GM23338 (cell line): ENCODE data around the gene FAM229B. TPM values are rescaled to one million over a fixed set of nuclear protein-coding genes. Genes with fewer than 3 reads are reported as not detected.

Experiments
- ATAC-seq: fragments of 200-7000 bp; cut with Tn5 transposase; 3 replicates; pipeline ENCODE4 v1.9.1; 2020
- DNase-seq: peaks from one replicate; pipeline ENCODE4 v3.0.0-alpha.2; 2015; ENCODE audit warnings: low spot score
- H2AFZ ChIP-seq: fragments of 200-600 bp; sonication (generic); 2 replicates; pipeline ENCODE4 v1.8.0; 2016; ENCODE audit warnings: antibody characterized with exemption, mild to moderate bottlenecking, moderate library complexity
- H3F3A ChIP-seq: fragments of 200-600 bp; sonication (generic); replicated peaks from 2 replicates; pipeline ENCODE4 v1.8.0; 2017; ENCODE audit warnings: antibody characterized with exemption, mixed run types, low read depth
- H3K27ac ChIP-seq: fragments of 200-600 bp; sonication (generic); 2 replicates; pipeline ENCODE4 v1.6.1; 2016; ENCODE audit warnings: low read depth
- H3K27me3 ChIP-seq: fragments of 200-600 bp; sonication (generic); 2 replicates; pipeline ENCODE4 v1.8.0; 2016; ENCODE audit warnings: mild to moderate bottlenecking, mixed run types, moderate library complexity; ENCODE audit not compliant: insufficient read depth
- H3K36me3 ChIP-seq: fragments of 200-600 bp; sonication (generic); 2 replicates; pipeline ENCODE4 v1.8.0; 2016; ENCODE audit warnings: mild to moderate bottlenecking; ENCODE audit not compliant: insufficient read depth
- H3K4me1 ChIP-seq: fragments of 200-600 bp; sonication (generic); 2 replicates; pipeline ENCODE4 v1.8.0; 2016; ENCODE audit warnings: mild to moderate bottlenecking, moderate library complexity; ENCODE audit not compliant: insufficient read depth
- H3K4me2 ChIP-seq: fragments of 200-600 bp; sonication (generic); 2 replicates; pipeline ENCODE4 v1.7.1; 2017; ENCODE audit warnings: mixed run types
- H3K4me3 ChIP-seq: fragments of 200-600 bp; sonication (generic); 2 replicates; pipeline ENCODE4 v1.6.1; 2016; ENCODE audit warnings: mixed run types
- H3K79me2 ChIP-seq: fragments of 200-600 bp; sonication (generic); replicated peaks from 2 replicates; pipeline ENCODE4 v1.8.0; 2017; ENCODE audit warnings: mild to moderate bottlenecking; ENCODE audit not compliant: insufficient read depth
- H3K9me2 ChIP-seq: fragments of 200-600 bp; sonication (generic); 2 replicates; pipeline ENCODE4 v1.8.0; 2017; ENCODE audit not compliant: insufficient read depth
- H4K20me1 ChIP-seq: fragments of 200-600 bp; sonication (generic); replicated peaks from 2 replicates; pipeline ENCODE4 v1.8.0; 2017; ENCODE audit warnings: mild to moderate bottlenecking; ENCODE audit not compliant: insufficient read depth
- H3K27ac Mint-ChIP-seq: 2 replicates; pipeline ENCODE4 v1.8.0; 2020; ENCODE audit warnings: inconsistent platforms, mild to moderate bottlenecking, moderate library complexity, mixed read lengths
- H3K27me3 Mint-ChIP-seq: 3 replicates; pipeline ENCODE4 v1.8.0; 2022; ENCODE audit warnings: low read depth, mild to moderate bottlenecking, moderate library complexity, mixed read lengths, inconsistent platforms; ENCODE audit not compliant: insufficient read depth, poor library complexity
- H3K36me3 Mint-ChIP-seq: 3 replicates; pipeline ENCODE4 v1.8.0; 2021; ENCODE audit warnings: low read depth, mild to moderate bottlenecking, inconsistent platforms, moderate library complexity, mixed read lengths
- H3K4me1 Mint-ChIP-seq: 3 replicates; pipeline ENCODE4 v1.8.0; 2020; ENCODE audit warnings: mild to moderate bottlenecking, inconsistent platforms, mixed read lengths
- H3K4me3 Mint-ChIP-seq: 3 replicates; pipeline ENCODE4 v1.8.0; 2021; ENCODE audit warnings: moderate library complexity, mild to moderate bottlenecking, inconsistent platforms, mixed read lengths
- H3K9me3 Mint-ChIP-seq: 3 replicates; pipeline ENCODE4 v1.8.0; 2020; ENCODE audit warnings: moderate library complexity, mild to moderate bottlenecking, inconsistent platforms, mixed read lengths
- CREB1 ChIP-seq: fragments of 250-450 bp; sonication (Bioruptor Pico); IDR thresholded peaks from 2 replicates; pipeline ENCODE4 v1.5.0; 2020; ENCODE audit warnings: low read depth, mild to moderate bottlenecking, moderate library complexity
- EZH2 ChIP-seq: fragments of 200-600 bp; sonication (generic); IDR thresholded peaks from one replicate; pipeline ENCODE4 v1.8.0; 2017; ENCODE audit warnings: antibody characterized with exemption, mild to moderate bottlenecking, low read depth; ENCODE audit not compliant: unreplicated experiment
- JUNB ChIP-seq: IDR thresholded peaks from one replicate; pipeline ENCODE4 v1.6.1; 2016; ENCODE audit warnings: antibody characterized with exemption; ENCODE audit not compliant: unreplicated experiment
- NANOG ChIP-seq: IDR thresholded peaks from 2 replicates; pipeline ENCODE4 v1.6.1; 2016; ENCODE audit warnings: antibody characterized with exemption, borderline replicate concordance
- POLR2AphosphoS5 ChIP-seq: IDR thresholded peaks from 2 replicates; pipeline ENCODE4 v1.6.1; 2016; ENCODE audit warnings: antibody characterized with exemption, low read depth
- STAT1 ChIP-seq: IDR thresholded peaks from one replicate; pipeline ENCODE4 v1.6.1; 2016; ENCODE audit warnings: antibody characterized with exemption; ENCODE audit not compliant: unreplicated experiment
- ZNF114 ChIP-seq: fragments of 250-450 bp; sonication (Bioruptor Pico); IDR thresholded peaks from 2 replicates; pipeline ENCODE4 v1.5.0; 2020; ENCODE audit warnings: mild to moderate bottlenecking, moderate library complexity
- ZNF331 ChIP-seq: fragments of 250-450 bp; sonication (Bioruptor Pico); IDR thresholded peaks from 2 replicates; pipeline ENCODE4 v1.5.0; 2020; ENCODE audit warnings: low read depth, mild to moderate bottlenecking, moderate library complexity
- polyA plus RNA-seq: library from polyadenylated mRNA; unstranded; fragments of >200 nt; fragmentation: Nextera tagmentation; extraction: Ambion mirVana; gene quantifications from 2 replicates; pipeline ENCODE4 v1.2.1, GENCODE V29; 2016
- total RNA-seq: library from RNA; depleted of rRNA; stranded (reverse); fragments of >200 nt; shearing (Covaris generic); gene quantifications from 2 replicates; pipeline ENCODE4 v1.2.3, GENCODE V29; 2014
- TF ChIP-seq, protein P1 (sequence below): IDR thresholded peaks from 2 replicates; pipeline ENCODE4 v1.6.1; 2016; ENCODE audit warnings: antibody characterized with exemption
- TF ChIP-seq, protein P2 (sequence below): IDR thresholded peaks from one replicate; pipeline ENCODE4 v1.6.1; 2018; ENCODE audit warnings: antibody characterized with exemption; ENCODE audit not compliant: unreplicated experiment
- TF ChIP-seq, protein P3 (sequence below), 2 experiments: fragments of 200-600 bp in 1 of 2; sonication (generic) in 1 of 2; conservative IDR thresholded peaks; 2 replicates each; pipeline versions ENCODE4 v1.5.1 to v1.6.1; 2016 to 2017; ENCODE audit warnings: antibody characterized with exemption in 2 of 2, low read depth in 2 of 2, mild to moderate bottlenecking in 2 of 2, moderate library complexity in 1 of 2
- TF ChIP-seq, protein P4 (sequence below): fragments of 250-450 bp; sonication (Bioruptor Pico); IDR thresholded peaks from 2 replicates; pipeline ENCODE4 v1.5.0; 2020; ENCODE audit warnings: mild to moderate bottlenecking, moderate library complexity

The FAM229B gene
- total and polyA plus RNA-seq, 2 experiments from 2014 or later: 4.4 to 32.9 TPM

DNA sequence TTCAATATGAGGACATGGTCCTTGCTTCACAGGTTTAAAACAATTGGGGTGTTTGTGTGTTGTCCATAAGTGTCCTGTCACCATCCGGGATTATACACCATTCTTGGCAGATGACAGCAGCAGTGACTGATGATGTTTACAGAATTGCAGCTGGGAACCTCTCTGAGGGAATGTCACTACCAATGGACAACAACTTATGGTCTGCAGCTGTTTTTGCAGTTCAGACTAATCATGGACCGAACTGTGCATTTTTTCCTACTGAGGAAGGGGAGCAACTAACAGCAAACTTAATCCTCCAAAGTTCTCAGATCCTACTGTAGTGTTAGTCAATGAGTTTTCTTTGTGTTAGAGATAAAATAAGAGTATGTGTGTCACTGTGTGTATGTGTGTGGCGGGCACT is 26.0 kb downstream of the FAM229B start (continued):
- TF ChIP-seq, protein P1, sequence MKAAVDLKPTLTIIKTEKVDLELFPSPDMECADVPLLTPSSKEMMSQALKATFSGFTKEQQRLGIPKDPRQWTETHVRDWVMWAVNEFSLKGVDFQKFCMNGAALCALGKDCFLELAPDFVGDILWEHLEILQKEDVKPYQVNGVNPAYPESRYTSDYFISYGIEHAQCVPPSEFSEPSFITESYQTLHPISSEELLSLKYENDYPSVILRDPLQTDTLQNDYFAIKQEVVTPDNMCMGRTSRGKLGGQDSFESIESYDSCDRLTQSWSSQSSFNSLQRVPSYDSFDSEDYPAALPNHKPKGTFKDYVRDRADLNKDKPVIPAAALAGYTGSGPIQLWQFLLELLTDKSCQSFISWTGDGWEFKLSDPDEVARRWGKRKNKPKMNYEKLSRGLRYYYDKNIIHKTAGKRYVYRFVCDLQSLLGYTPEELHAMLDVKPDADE: no peak
- TF ChIP-seq, protein P2, sequence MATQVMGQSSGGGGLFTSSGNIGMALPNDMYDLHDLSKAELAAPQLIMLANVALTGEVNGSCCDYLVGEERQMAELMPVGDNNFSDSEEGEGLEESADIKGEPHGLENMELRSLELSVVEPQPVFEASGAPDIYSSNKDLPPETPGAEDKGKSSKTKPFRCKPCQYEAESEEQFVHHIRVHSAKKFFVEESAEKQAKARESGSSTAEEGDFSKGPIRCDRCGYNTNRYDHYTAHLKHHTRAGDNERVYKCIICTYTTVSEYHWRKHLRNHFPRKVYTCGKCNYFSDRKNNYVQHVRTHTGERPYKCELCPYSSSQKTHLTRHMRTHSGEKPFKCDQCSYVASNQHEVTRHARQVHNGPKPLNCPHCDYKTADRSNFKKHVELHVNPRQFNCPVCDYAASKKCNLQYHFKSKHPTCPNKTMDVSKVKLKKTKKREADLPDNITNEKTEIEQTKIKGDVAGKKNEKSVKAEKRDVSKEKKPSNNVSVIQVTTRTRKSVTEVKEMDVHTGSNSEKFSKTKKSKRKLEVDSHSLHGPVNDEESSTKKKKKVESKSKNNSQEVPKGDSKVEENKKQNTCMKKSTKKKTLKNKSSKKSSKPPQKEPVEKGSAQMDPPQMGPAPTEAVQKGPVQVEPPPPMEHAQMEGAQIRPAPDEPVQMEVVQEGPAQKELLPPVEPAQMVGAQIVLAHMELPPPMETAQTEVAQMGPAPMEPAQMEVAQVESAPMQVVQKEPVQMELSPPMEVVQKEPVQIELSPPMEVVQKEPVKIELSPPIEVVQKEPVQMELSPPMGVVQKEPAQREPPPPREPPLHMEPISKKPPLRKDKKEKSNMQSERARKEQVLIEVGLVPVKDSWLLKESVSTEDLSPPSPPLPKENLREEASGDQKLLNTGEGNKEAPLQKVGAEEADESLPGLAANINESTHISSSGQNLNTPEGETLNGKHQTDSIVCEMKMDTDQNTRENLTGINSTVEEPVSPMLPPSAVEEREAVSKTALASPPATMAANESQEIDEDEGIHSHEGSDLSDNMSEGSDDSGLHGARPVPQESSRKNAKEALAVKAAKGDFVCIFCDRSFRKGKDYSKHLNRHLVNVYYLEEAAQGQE: no peak
- TF ChIP-seq JUNB: no peak
- TF ChIP-seq ZNF114: no peak

DNA sequence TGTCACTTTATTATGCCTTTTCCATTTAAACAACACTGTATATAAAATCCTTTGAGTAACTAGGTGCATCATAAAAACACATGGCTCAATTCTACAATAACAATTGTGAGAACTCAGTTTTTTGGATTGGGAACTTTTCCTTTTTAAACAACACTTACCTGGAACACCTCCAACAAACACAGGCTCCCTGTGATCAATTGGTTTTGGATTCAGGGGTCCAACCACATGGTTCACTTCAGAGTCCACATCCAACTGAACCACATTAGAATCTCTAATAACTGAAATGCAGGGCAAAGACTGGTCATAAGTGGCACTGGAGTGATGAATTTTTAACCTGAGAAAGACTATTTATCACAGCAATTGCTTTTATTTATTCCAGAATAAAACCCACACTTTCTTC is 26.5 kb downstream of the FAM229B start:
- no peaks in the 10 kb centered on the region for H3K79me2 ChIP-seq
- H3K27ac Mint-ChIP-seq: no peak overlapping the region
- no peaks in the 10 kb centered on the region for H3K9me2 ChIP-seq
- H4K20me1 ChIP-seq: no peaks in the 10 kb centered on the region
- no peak overlapping the region for H3K4me3 ChIP-seq
- no peaks in the 10 kb centered on the region for H3K27me3 Mint-ChIP-seq
- no peaks in the 10 kb centered on the region for H3K36me3 ChIP-seq
- no peak overlapping the region for H3K4me2 ChIP-seq
- no peaks in the 10 kb centered on the region for H3F3A ChIP-seq
- DNase-seq: no peak
- H3K36me3 Mint-ChIP-seq: no peaks in the 10 kb centered on the region
- H3K27me3 ChIP-seq: no peaks in the 10 kb centered on the region
- H3K4me1 ChIP-seq: no peaks in the 10 kb centered on the region
- no peaks in the 10 kb centered on the region for H3K4me1 Mint-ChIP-seq
- no peaks in the 10 kb centered on the region for H3K9me3 Mint-ChIP-seq
- no peak overlapping the region for H2AFZ ChIP-seq
- no peak overlapping the region for H3K4me3 Mint-ChIP-seq
- ATAC-seq: no peak
- H3K27ac ChIP-seq: no peak overlapping the region
- TF ChIP-seq, protein P3, sequence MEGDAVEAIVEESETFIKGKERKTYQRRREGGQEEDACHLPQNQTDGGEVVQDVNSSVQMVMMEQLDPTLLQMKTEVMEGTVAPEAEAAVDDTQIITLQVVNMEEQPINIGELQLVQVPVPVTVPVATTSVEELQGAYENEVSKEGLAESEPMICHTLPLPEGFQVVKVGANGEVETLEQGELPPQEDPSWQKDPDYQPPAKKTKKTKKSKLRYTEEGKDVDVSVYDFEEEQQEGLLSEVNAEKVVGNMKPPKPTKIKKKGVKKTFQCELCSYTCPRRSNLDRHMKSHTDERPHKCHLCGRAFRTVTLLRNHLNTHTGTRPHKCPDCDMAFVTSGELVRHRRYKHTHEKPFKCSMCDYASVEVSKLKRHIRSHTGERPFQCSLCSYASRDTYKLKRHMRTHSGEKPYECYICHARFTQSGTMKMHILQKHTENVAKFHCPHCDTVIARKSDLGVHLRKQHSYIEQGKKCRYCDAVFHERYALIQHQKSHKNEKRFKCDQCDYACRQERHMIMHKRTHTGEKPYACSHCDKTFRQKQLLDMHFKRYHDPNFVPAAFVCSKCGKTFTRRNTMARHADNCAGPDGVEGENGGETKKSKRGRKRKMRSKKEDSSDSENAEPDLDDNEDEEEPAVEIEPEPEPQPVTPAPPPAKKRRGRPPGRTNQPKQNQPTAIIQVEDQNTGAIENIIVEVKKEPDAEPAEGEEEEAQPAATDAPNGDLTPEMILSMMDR (conservative IDR thresholded peaks at IDR 0.05; ENCODE audit: low read depth in 2 of 2): no peak
- TF ChIP-seq POLR2AphosphoS5 (no peak), STAT1 (no peak), ZNF114 (no peak), CREB1 (CRISPR knock-in tag) (no peak), EZH2 (no peak), ZNF331 (CRISPR knock-in tag) (no peak), NANOG (no peak)
- TF ChIP-seq, protein P4, sequence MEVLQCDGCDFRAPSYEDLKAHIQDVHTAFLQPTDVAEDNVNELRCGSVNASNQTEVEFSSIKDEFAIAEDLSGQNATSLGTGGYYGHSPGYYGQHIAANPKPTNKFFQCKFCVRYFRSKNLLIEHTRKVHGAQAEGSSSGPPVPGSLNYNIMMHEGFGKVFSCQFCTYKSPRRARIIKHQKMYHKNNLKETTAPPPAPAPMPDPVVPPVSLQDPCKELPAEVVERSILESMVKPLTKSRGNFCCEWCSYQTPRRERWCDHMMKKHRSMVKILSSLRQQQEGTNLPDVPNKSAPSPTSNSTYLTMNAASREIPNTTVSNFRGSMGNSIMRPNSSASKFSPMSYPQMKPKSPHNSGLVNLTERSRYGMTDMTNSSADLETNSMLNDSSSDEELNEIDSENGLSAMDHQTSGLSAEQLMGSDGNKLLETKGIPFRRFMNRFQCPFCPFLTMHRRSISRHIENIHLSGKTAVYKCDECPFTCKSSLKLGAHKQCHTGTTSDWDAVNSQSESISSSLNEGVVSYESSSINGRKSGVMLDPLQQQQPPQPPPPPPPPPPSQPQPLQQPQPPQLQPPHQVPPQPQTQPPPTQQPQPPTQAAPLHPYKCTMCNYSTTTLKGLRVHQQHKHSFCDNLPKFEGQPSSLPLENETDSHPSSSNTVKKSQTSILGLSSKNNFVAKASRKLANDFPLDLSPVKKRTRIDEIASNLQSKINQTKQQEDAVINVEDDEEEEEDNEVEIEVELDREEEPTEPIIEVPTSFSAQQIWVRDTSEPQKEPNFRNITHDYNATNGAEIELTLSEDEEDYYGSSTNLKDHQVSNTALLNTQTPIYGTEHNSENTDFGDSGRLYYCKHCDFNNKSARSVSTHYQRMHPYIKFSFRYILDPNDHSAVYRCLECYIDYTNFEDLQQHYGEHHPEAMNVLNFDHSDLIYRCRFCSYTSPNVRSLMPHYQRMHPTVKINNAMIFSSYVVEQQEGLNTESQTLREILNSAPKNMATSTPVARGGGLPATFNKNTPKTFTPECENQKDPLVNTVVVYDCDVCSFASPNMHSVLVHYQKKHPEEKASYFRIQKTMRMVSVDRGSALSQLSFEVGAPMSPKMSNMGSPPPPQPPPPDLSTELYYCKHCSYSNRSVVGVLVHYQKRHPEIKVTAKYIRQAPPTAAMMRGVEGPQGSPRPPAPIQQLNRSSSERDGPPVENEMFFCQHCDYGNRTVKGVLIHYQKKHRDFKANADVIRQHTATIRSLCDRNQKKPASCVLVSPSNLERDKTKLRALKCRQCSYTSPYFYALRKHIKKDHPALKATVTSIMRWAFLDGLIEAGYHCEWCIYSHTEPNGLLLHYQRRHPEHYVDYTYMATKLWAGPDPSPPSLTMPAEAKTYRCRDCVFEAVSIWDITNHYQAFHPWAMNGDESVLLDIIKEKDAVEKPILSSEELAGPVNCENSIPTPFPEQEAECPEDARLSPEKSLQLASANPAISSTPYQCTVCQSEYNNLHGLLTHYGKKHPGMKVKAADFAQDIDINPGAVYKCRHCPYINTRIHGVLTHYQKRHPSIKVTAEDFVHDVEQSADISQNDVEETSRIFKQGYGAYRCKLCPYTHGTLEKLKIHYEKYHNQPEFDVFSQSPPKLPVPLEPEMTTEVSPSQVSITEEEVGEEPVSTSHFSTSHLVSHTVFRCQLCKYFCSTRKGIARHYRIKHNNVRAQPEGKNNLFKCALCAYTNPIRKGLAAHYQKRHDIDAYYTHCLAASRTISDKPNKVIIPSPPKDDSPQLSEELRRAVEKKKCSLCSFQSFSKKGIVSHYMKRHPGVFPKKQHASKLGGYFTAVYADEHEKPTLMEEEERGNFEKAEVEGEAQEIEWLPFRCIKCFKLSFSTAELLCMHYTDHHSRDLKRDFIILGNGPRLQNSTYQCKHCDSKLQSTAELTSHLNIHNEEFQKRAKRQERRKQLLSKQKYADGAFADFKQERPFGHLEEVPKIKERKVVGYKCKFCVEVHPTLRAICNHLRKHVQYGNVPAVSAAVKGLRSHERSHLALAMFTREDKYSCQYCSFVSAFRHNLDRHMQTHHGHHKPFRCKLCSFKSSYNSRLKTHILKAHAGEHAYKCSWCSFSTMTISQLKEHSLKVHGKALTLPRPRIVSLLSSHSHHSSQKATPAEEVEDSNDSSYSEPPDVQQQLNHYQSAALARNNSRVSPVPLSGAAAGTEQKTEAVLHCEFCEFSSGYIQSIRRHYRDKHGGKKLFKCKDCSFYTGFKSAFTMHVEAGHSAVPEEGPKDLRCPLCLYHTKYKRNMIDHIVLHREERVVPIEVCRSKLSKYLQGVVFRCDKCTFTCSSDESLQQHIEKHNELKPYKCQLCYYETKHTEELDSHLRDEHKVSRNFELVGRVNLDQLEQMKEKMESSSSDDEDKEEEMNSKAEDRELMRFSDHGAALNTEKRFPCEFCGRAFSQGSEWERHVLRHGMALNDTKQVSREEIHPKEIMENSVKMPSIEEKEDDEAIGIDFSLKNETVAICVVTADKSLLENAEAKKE (CRISPR knock-in tag): no peak
- TF ChIP-seq, protein P1: no peak
